GM12892 (cell line): ENCODE results near the gene MAP3K5.

ENCODE experiments used
- POLR2A ChIP-seq: IDR thresholded peaks from 2 replicates; pipeline ENCODE4 v1.6.1; 2011; ENCODE audit warnings: low read depth, low read length, control low read depth
- POLR2AphosphoS5 ChIP-seq: IDR thresholded peaks from 2 replicates; pipeline ENCODE4 v1.6.1; 2011; ENCODE audit warnings: low read depth, low read length, control low read depth
- TAF1 ChIP-seq: IDR thresholded peaks from 2 replicates; pipeline ENCODE4 v1.6.1; 2011; ENCODE audit warnings: low read depth, mild to moderate bottlenecking, control low read depth, low read length, borderline replicate concordance

DNA sequence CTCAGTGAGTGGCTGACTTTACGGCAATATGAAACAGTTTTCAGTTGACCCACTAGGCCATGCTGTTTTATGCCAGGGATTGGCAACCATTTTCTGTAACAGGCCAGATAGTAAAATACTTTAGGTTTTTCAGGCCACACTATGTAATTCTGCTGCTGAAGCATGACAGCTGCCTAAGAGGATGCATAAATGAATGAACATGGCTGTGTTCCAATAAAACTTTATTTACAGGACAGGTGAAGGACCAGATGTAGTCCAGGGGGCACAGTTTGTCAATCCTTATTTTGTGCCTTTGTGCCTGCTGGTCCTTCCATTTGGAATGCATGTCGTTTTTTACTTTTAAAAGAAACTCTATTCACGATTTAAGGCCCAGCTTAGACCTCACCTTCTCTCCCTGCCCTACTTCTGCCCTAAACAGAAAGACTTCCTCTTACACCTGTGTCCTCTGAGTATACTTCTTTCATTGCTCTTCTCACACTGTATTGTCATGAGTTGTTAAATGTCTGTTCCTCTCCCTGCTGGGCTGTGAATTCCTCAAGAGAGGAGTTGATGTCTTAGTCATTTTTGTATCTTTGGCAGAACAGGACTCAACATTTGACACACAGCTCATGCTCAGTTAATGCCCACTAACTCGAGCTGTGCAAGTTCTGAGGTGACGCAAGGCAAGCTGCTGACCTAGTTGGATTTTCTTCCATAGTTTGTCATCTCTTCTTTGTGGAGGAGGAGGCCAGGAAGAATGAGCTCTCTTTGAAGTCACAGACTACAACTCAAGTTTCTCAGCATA, 152.0 kb downstream of the MAP3K5 start:
- TF ChIP-seq POLR2A = no peak
- no peak for TF ChIP-seq POLR2AphosphoS5
- TF ChIP-seq TAF1 = no peak
